Measurements from ENCODE around the gene SAMD4B.

- TF ChIP-seq CTCF (IDR thresholded peaks at IDR 0.05) (peak; percentile 78 to 97 (median 95)), POLR2A (IDR thresholded peaks at IDR 0.05) (peak; percentile 46 to 48)
These were observed 70.1 kb downstream of the SAMD4B start, which contains the start of gene PLEKHG2 for GRCh38 chr19:39412100-39412866.
